HG03571 (cell line): ENCODE results near the gene EYS.
"Not testable (repeated sequence)": the region's sequence is repeated elsewhere in the genome, so short reads cannot be mapped to it uniquely, and the experiment has no call there.

Experiments used
- ATAC-seq: cut with Tn5 transposase; IDR thresholded peaks from one replicate; pipeline ENCODE4 v1.9.1; 2021; ENCODE audit not compliant: unreplicated experiment

Gene EYS

GRCh38 chr6:63868351-63868750, 1838.7 kb downstream of the EYS start:
- no peak for ATAC-seq

GRCh38 chr6:63864671-63865318, 1842.2 kb downstream of the EYS start:
- no peak for ATAC-seq

GRCh38 chr6:63864061-63864460, 1843.0 kb downstream of the EYS start:
- no peak for ATAC-seq

GRCh38 chr6:63862486-63863198, 1844.4 kb downstream of the EYS start:
- no peak for ATAC-seq

- ATAC-seq, result no peak
Observed at GRCh38 chr6:63859528-63859927, 1847.5 kb downstream of the EYS start.

GRCh38 chr6:63858691-63859090, 1848.3 kb downstream of the EYS start:
- ATAC-seq, result no peak

GRCh38 chr6:63856271-63856670, 1850.8 kb downstream of the EYS start:
- no peak for ATAC-seq

GRCh38 chr6:63844287-63844686, 1862.7 kb downstream of the EYS start:
- ATAC-seq, result no peak

GRCh38 chr6:63839485-63839884, 1867.5 kb downstream of the EYS start:
- ATAC-seq, result no peak

GRCh38 chr6:63828678-63829077, 1878.3 kb downstream of the EYS start:
- not testable (repeated sequence) for ATAC-seq

DNA sequence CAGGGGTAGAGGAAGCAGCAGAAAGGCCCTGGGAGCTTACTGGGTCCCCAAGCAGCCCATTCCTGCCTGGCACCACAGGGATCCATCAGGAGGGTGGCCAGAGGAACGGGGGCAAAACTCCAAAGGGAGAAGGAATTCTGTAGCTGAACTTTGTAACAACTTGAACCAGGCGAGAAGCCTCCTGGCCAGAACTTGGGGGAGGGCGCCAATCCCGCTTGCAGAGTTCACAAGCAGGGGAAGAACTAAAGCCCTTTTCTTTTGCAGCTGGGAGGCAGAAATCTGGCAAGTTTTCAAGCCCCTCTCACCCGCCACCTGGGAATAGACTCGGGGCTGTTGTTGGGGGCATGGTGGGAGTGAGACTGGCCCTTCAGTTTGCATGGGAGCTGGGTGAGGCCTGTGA, 1882.3 kb downstream of the EYS start:
- ATAC-seq, result no peak

- no peak for ATAC-seq
Observed at GRCh38 chr6:63821442-63821841, 1885.6 kb downstream of the EYS start.

DNA sequence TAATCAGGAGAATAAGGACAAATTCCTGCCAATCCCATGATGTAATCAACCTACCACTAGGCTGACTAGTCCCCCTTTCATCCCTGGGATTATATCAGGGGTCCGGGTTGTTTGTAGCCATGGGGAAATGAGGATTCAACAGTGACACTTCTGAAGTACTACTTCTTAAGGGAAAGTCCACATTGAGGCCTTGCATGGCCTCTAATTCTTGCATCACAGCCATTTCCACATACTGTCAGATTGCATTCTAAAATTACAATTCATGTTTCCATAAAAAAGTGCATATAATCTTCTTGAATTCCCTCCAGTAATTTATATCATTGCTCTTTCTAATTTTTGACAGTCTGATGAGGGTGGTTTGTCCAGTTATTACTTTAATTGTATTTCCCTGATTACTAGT, 1887.2 kb downstream of the EYS start:
- no peak for ATAC-seq

- no peak for ATAC-seq
Observed at GRCh38 chr6:63817492-63818050, 1889.5 kb downstream of the EYS start.

- no peak for ATAC-seq
Observed at GRCh38 chr6:63816982-63817436, 1890.0 kb downstream of the EYS start.

- ATAC-seq, result no peak
Observed at GRCh38 chr6:63816401-63816981, 1890.5 kb downstream of the EYS start.

DNA sequence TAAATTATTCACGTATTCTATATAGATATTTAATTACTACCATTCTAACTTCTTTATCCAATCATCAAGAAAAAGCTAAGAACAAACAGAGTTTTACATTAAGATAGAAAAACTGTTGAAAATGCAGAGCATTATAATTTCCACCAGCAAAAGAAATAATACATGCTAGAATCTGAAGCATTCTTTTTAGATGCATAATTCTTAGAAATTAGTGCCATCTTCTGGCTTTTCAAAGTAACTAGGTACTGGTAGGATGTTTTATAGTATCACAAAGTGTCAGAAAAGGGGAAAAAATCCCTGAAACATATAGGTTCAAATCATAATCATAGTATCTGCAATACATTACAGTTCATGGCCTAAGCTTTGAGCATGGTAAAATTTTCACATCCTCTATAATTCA, 1892.6 kb downstream of the EYS start:
- ATAC-seq, result no peak

DNA sequence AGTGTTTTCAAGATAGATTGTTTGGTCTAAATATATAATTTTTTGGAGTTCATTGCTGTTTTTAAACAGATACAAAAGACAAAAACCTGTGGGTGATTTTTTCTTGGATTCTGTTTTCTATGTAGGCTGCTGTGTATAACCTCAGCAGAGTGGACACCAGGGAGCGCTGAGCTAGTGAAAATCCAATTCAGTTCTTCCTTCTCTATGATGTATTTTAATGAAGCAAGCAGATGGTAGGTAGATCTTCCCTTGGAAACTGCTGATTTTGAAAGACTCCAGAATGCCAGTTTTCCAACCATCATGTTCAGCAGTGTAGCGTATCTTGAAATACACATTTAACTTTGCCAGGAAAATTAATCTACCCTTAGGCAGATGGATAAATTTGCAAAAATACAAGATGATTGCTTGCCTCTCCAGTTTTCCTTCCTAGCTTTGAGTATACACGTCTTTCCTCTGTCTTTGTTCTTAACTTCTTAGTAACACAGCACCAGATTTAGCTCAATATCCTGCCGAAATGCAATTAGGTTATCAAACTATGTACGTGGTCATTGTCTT, 1893.4 kb downstream of the EYS start:
- no peak for ATAC-seq

GRCh38 chr6:63808576-63808975, 1898.5 kb downstream of the EYS start:
- no peak for ATAC-seq

- ATAC-seq, result no peak
Observed at GRCh38 chr6:63807056-63807455, 1900.0 kb downstream of the EYS start.

GRCh38 chr6:63806573-63806913, 1900.5 kb downstream of the EYS start:
- no peak for ATAC-seq
